Non-pigmented ciliary epithelial cell (primary cell): Measurements from ENCODE around the gene TTC4.

Source experiments
- DNase-seq: peaks from one replicate; pipeline ENCODE4 v3.0.0-alpha.2; 2010; ENCODE audit warnings: low read depth

Gene TTC4

GRCh38 chr1:54782156-54782555, 66.5 kb downstream of the TTC4 start:
- no peak for DNase-seq

GRCh38 chr1:54782588-54782987, 66.9 kb downstream of the TTC4 start:
- no peak for DNase-seq

DNA sequence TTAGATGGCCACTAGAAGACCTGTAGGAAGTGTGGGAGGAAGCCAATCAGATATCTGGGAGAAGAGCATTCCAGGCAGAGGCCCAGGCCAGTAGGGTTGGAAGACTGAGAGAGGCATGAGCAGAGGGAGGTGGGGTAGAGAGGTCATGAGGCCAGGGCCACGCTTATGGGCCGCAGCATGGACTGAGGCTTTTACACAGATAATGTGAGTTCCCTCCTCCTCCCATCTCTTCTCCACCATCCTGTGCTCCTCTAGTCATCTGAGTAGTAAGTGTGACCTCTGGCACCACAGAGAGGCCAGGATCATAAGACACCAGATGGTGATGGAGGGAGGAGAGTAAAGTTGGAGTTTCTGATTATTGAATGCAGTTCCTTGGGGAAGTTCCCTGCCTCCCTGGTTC, 68.4 kb downstream of the TTC4 start:
- no peak for DNase-seq

GRCh38 chr1:54786778-54787177, 71.1 kb downstream of the TTC4 start:
- no peak for DNase-seq

DNA sequence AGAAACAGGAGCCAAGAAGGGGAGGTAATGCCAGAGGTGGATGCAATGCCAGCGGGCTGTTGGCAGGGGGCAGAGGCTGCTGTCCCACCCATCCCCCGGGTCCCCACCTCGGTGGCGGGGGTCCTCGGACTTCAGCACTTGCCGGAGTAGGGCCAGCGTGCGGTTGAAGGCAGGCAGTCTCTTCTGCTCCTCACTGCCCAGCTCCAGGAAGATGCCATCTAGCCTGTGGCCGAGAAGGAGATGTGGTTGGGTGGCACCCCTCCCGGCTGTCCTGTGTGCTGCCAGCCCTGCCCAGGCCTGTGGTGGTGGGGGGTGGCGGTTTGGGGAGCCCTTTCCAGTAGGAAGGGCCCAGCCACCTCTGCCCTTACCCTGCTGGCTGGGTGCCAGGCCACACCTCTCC, 71.9 kb downstream of the TTC4 start:
- DNase-seq, result no peak

GRCh38 chr1:54788459-54788858, 72.8 kb downstream of the TTC4 start:
- no peak for DNase-seq

DNA sequence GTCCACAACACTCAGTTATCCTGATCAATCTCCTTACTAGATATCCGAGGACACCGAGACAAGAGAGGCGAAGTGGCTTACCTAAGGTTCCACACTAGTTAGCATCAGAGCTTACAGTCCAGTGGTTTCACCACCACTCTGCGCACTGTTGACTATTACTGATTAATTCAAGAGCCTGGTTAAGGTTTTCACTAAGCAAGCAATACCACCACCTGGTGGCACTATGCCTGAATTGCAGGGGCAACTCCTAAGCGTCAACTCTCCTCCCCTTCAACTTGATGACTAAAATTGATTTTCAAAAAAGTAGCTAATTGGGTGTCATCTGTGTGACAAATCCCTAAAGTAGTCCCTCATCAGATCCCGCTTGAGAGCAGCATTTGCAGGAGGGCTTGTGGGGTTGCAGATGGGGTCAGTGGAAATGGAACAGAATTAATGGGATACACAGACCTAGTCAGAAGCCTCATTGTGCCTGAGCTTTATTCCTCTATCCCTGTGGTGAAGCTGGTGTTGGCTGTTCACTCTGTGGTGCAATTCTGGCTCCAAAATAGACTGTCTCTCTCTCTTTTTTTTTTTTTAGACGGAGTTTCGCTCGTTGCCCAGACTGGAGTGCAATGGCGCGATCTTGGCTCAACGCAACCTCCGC, 76.3 kb downstream of the TTC4 start:
- no peak for DNase-seq
